Pancreas (tissue), 10 donors: ENCODE results near the gene HACE1. TPM values are rescaled to one million over a fixed set of nuclear protein-coding genes. Genes with fewer than 3 reads are reported as not detected.
A peak's percentile ranks its signal among the peaks of the same experiment; 100 is the strongest.

Source experiments
- ATAC-seq, 4 donors: fragments of 200-7000 bp; cut with Tn5 transposase; one replicate each; pipeline versions ENCODE4 v1.8.0 to v1.9.1; 2020; ENCODE audit warnings: mild to moderate bottlenecking in 4 of 4, moderate library complexity in 4 of 4
- DNase-seq, 6 donors: peaks; one replicate each; pipeline ENCODE4 v3.0.0-alpha.2; 2020
- FAIRE-seq: peaks from 2 replicates; lab custom pipeline; 2012; peaks lifted over from hg19 to GRCh38; lab: Jason Lieb, UNC
- H3K27ac ChIP-seq, 4 donors: fragments of 200-600 bp; sonication (generic); 1 replicate in 3 of 4; 2 replicates in 1 of 4; pipeline versions ENCODE4 v1.5.0 to v1.8.0; 2020
- H3K27me3 ChIP-seq, 4 donors: fragments of 200-600 bp; one replicate each; pipeline ENCODE4 v1.8.0; 2021
- H3K36me3 ChIP-seq, 3 donors: fragments of 200-600 bp; sonication (generic) in 1 of 3; one replicate each; pipeline versions ENCODE4 v1.5.0 to v1.8.0; 2020 to 2021
- H3K4me1 ChIP-seq, 3 donors: fragments of 200-600 bp; one replicate each; pipeline ENCODE4 v1.8.0; 2021
- H3K4me3 ChIP-seq, 4 donors: fragments of 200-600 bp; sonication (generic) in 2 of 4; one replicate each; pipeline versions ENCODE4 v1.5.0 to v1.8.0; 2020 to 2021
- H3K9me3 ChIP-seq, 4 donors: fragments of 200-600 bp; one replicate each; pipeline ENCODE4 v1.8.0; 2021
- WGBS, 2 donors: extraction: QIAGEN DNeasy Blood & Tissue Kit; methylation state at CpG; one replicate each; pipeline ENCODE4 v1.1.7; 2013; 5-methylcytosine and 5-hydroxymethylcytosine counted together
- intact Hi-C, 3 donors: fragments of 100-400 bp; cut with DNase I; formaldehyde crosslinking; loops; one replicate each; pipeline versions ENCODE4 v1.11.1 to v1.14.2; 2022
- polyA plus RNA-seq, 2 donors: library from polyadenylated mRNA; stranded (reverse); fragments of 200-250 nt; gene quantifications; one replicate each; pipeline ENCODE4 v1.2.3, GENCODE V29; 2013
- total RNA-seq, 6 donors: library from RNA; stranded (reverse); fragmentation: NEBNext Ultra II Directional in 4 of 6; extraction: Animal tissue kit (Norgen Biotek cat#: 25700) in 4 of 6; gene quantifications; one replicate each; pipeline versions ENCODE4 v1.2.1 to v1.2.4, GENCODE V29; 2021 to 2023
- TF ChIP-seq, protein P1 (sequence below), 4 donors: fragments of 200-600 bp; sonication (generic) in 3 of 4; IDR thresholded peaks; one replicate each; pipeline versions ENCODE4 v1.5.0 to v1.8.0; 2021; ENCODE audit warnings: antibody characterized with exemption in 4 of 4
- donor health status: healthy with polysubstance abuse.
- donor health status: DM: no; HTN: no; CAD: no; lungs with moderate emphysema.
- donor health status: DM: no; HTN: no; CAD: no.
- donor health status: control.
- donor health status: control.
- donor health status: Bipolar disorder and iron deficiency.
- donor health status: DM: yes; HTN: yes; CAD: no.
- donor health status: DM: no; HTN: no; CAD: no.
- donor health status: DM: no; HTN: no; CAD: no.
- donor health status: DM: yes; HTN: yes; CAD: no.

Gene HACE1
- total and polyA plus RNA-seq, 8 donors = 2.8 to 8.5 (median 4.1) TPM

DNA sequence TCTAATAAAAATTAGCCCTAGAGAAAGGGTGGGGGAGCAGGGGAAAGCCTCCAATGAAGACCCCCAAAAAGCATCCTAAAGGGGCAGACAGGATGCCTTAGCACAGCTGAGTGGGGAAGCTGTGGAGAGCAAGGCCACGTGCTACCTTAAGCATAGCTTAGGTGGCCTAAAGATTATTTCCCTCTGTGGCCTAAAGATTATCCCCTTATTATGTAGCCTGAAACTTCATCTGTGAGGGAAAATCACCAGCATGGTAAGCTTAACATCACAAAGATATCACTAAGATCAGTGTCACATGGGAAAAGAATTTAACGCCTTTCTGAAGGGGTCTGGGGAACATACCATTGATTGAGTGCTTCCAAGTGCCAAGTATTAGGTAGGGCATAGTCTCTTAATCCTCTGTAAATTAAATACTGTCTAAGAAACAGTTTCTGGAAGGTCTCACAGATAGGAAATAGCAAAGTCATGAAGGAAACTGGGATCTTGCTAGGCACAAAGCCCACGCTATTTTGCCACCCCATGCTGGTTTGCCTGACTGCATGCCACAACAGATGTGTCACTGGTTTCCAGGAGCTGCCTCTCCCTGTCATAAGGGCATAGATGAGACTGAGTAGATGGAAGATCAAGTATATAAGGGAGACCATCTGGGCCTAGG lies 170.0 kb downstream of the HACE1 start:
- Histone ChIP-seq H3K9me3 (no peaks in the 10 kb centered on the region), H3K36me3 (no peaks in the 10 kb centered on the region), H3K27ac (no peak overlapping the region), H3K4me1 (no peaks in the 10 kb centered on the region), H3K4me3 (no peak overlapping the region), H3K27me3 (no peaks in the 10 kb centered on the region)
- FAIRE-seq (no peak), ATAC-seq (no peak), DNase-seq (no peak)
- intact Hi-C loops = no loop called here
- TF ChIP-seq, protein P1, sequence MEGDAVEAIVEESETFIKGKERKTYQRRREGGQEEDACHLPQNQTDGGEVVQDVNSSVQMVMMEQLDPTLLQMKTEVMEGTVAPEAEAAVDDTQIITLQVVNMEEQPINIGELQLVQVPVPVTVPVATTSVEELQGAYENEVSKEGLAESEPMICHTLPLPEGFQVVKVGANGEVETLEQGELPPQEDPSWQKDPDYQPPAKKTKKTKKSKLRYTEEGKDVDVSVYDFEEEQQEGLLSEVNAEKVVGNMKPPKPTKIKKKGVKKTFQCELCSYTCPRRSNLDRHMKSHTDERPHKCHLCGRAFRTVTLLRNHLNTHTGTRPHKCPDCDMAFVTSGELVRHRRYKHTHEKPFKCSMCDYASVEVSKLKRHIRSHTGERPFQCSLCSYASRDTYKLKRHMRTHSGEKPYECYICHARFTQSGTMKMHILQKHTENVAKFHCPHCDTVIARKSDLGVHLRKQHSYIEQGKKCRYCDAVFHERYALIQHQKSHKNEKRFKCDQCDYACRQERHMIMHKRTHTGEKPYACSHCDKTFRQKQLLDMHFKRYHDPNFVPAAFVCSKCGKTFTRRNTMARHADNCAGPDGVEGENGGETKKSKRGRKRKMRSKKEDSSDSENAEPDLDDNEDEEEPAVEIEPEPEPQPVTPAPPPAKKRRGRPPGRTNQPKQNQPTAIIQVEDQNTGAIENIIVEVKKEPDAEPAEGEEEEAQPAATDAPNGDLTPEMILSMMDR (IDR thresholded peaks at IDR 0.05) = no peak
- WGBS, 2 donors = 91 to 99% methylated on average over 3 of the region's 3 CpGs

DNA sequence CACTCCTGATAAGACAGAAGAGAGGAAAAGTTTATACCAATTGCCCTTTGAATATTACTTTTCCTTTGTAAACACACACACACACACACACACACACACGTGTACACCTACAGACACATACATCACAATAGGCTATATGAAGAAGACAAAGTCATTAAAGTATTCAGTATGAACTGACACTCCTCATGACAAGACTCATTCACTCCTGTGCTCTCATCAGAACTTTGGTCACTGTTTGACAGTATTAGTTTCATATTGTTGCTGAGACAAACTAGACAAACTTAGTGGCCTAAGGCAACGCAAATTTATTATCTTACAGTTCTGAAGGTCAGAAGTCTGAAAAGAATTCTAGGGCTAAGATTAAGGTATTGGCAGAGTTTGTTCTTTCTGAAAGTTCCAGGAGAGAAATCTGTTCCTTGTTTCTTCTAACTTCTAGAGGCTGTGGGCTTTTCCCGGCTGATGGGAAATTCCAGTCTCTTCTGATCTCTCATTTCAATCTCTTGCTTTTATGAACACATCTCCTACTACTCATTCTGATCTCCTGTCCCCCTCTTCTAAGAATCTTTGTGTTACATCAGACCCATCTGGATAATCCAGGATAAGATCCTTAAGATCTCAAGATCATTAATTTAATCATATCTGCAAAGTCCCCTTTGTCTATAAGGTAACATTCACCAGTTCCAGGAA lies 171.3 kb downstream of the HACE1 start:
- Histone ChIP-seq H3K4me3 (no peak overlapping the region), H3K9me3 (no peaks in the 10 kb centered on the region), H3K36me3 (no peaks in the 10 kb centered on the region), H3K4me1 (no peaks in the 10 kb centered on the region), H3K27ac (no peak overlapping the region), H3K27me3 (no peaks in the 10 kb centered on the region)
- 60 to 62% methylated on average over 3 of the region's 3 CpGs for WGBS, 2 donors
- ATAC-seq (no peak), FAIRE-seq (no peak), DNase-seq (no peak)
- TF ChIP-seq, protein P1 (IDR thresholded peaks at IDR 0.05) = no peak
- intact Hi-C loops = no loop called here

DNA sequence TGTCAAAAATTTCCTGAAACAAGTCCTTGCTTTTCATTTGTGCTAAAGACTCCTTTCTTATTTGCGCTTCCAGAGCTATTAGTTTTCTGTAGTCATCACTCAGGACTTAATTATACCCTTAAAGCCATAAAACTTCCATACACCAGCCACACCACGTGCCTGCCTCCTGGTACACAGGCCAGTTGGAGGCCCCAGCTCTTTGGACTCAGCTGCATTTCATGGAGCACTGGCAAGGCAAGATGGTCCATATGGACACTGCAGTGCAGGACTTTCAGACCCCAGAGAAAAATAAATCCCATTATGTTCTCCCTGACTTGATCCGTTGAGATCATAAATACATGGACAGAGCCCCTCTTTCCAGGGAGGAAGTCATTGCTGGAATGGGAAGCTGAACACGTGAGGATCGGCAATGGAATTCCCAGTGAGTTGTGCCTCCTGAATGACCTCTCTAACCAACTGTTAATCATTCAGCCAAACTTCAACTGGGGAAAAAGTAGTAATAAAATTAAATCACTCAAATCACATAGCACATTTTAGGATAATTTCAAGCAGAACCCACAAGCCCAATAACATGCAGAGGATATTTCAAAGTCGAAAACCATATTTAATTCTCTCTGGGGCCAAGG lies 173.1 kb downstream of the HACE1 start:
- TF ChIP-seq, protein P1 (IDR thresholded peaks at IDR 0.05) = no peak
- Histone ChIP-seq H3K36me3 (no peaks in the 10 kb centered on the region), H3K9me3 (no peaks in the 10 kb centered on the region), H3K4me3 (no peak overlapping the region), H3K4me1 (no peaks in the 10 kb centered on the region), H3K27ac (no peak overlapping the region), H3K27me3 (no peaks in the 10 kb centered on the region)
- FAIRE-seq (no peak), ATAC-seq (peak in 3 of 4 donors; percentile 21 to 75 (median 60)), DNase-seq (peak in 1 of 6 donors; percentile 15)
- 58% methylated on average over 6 of the region's 6 CpGs for WGBS, 2 donors
- intact Hi-C loops = no loop called here

DNA sequence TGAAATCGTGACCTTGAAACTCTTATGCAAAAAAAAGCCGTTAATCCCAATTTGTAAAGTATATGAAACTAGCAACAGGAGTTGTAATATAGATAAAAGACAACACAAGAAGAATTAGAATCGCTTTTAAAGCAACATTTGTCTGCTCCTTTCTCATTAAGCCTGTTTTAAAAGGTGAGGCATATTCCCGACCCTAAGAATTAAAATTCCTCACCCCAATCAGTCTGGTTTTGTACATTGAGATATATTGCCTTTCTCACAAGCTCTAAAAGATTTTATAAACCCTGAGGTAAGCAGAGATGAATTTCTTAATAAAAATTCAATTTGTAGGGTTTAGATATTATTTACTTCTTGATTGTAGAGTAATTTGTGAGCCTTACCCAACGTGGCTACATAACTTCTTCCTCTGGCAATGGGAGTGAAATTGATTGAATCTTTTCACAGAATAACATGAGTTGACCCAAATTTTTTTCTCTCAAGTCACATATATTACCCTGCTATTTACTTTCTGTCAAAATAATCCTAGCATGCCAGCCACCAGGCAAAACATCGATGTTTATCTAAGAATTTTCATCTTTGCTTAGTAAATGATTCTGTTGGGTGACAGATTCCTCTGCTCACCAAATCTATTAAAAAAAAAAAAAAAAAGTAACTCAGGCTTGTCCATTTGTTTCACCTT lies 173.7 kb downstream of the HACE1 start:
- DNase-seq (no peak), ATAC-seq (peak in 2 of 4 donors; percentile 31 to 80), FAIRE-seq (no peak)
- Histone ChIP-seq H3K27me3 (no peaks in the 10 kb centered on the region), H3K27ac (no peak overlapping the region), H3K36me3 (no peaks in the 10 kb centered on the region), H3K4me3 (no peak overlapping the region), H3K9me3 (no peaks in the 10 kb centered on the region), H3K4me1 (no peaks in the 10 kb centered on the region)
- WGBS, 2 donors = 38 to 41% methylated on average over 6 of the region's 6 CpGs
- intact Hi-C loops = no loop called here
- TF ChIP-seq, protein P1 (IDR thresholded peaks at IDR 0.05) = no peak
